H54 (cell line): ENCODE data around the gene IMMP2L.
"Not testable (repeated sequence)": the region's sequence is repeated elsewhere in the genome, so short reads cannot be mapped to it uniquely, and the experiment has no call there.

ENCODE experiments used
- DNase-seq: peaks from one replicate; pipeline ENCODE4 v3.0.0; 2011; ENCODE audit warnings: low spot score, mixed read lengths; ENCODE audit not compliant: insufficient read length
- FAIRE-seq: peaks from 3 replicates; lab custom pipeline; 2011; peaks lifted over from hg19 to GRCh38; lab: Jason Lieb, UNC
- POLR2A ChIP-seq: IDR thresholded peaks from 2 replicates; pipeline ENCODE4 v1.6.1; 2011; ENCODE audit warnings: low read depth, mild to moderate bottlenecking, low read length

Gene IMMP2L

GRCh38 chr7:111508387-111508786, 53.9 kb downstream of the IMMP2L start:
- peak; percentile 38 for FAIRE-seq
- no peak for TF ChIP-seq POLR2A

GRCh38 chr7:111505422-111505821, 56.9 kb downstream of the IMMP2L start:
- DNase-seq, FAIRE-seq: not testable (repeated sequence)

More at GRCh38 chr7:111508387-111508786, 53.9 kb downstream of the IMMP2L start:
- no peak for DNase-seq

GRCh38 chr7:111501799-111502198, 60.5 kb downstream of the IMMP2L start:
- DNase-seq, FAIRE-seq: not testable (repeated sequence)

- peak; percentile 42 for DNase-seq
- TF ChIP-seq POLR2A = no peak
- peak; percentile 99 for FAIRE-seq
Observed at GRCh38 chr7:111499027-111499426, 63.3 kb downstream of the IMMP2L start.

GRCh38 chr7:111498391-111499007, 63.8 kb downstream of the IMMP2L start:
- no peak for TF ChIP-seq POLR2A
- DNase-seq = no peak
- FAIRE-seq = no peak

GRCh38 chr7:111495173-111495810, 67.0 kb downstream of the IMMP2L start:
- DNase-seq (no peak), FAIRE-seq (no peak)
- TF ChIP-seq POLR2A = no peak

- DNase-seq = no peak
- no peak for TF ChIP-seq POLR2A
- no peak for FAIRE-seq
Observed at GRCh38 chr7:111492234-111492633, 70.1 kb downstream of the IMMP2L start.

GRCh38 chr7:111486472-111487142, 75.7 kb downstream of the IMMP2L start:
- FAIRE-seq (peak; percentile 89), DNase-seq (peak; percentile 15)
- no peak for TF ChIP-seq POLR2A

- DNase-seq (no peak), FAIRE-seq (no peak)
- TF ChIP-seq POLR2A = no peak
Observed at GRCh38 chr7:111485701-111486380, 76.5 kb downstream of the IMMP2L start.

GRCh38 chr7:111483078-111483477, 79.2 kb downstream of the IMMP2L start:
- no peak for FAIRE-seq
- TF ChIP-seq POLR2A = no peak

GRCh38 chr7:111477462-111478225, 84.6 kb downstream of the IMMP2L start:
- DNase-seq = no peak
- no peak for FAIRE-seq
- no peak for TF ChIP-seq POLR2A

More at GRCh38 chr7:111483078-111483477, 79.2 kb downstream of the IMMP2L start:
- no peak for DNase-seq

GRCh38 chr7:111476586-111477293, 85.6 kb downstream of the IMMP2L start:
- no peak for TF ChIP-seq POLR2A
- no peak for FAIRE-seq
- no peak for DNase-seq

- no peak for TF ChIP-seq POLR2A
- FAIRE-seq = no peak
Observed at GRCh38 chr7:111475959-111476358, 86.3 kb downstream of the IMMP2L start.

More at GRCh38 chr7:111475959-111476358, 86.3 kb downstream of the IMMP2L start:
- DNase-seq = no peak
